RKO (cell line): Measurements from ENCODE around the gene FXN.

Experiments used
- DNase-seq: peaks from one replicate; pipeline ENCODE4 v3.0.0-alpha.2; 2016; ENCODE audit warnings: low spot score

Gene FXN

DNA sequence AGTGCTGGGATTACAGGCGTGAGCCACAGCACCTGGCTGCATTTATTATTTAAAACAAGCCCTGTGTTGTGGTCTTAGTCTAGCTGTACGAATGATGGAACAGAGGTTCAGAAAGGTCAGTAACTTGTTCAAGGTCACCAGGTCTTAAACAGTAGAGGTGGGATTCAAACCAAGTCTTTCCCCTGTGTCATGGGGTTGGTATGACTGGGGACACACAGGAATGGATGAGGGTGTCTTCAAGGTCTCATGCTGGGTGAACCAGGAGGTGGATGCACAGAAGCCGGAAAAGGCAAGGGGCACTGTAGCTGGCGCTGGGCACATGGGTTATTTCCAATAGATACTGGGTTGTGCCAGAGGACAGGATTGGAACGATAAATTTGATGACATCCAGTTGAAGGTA is 106.3 kb downstream of the FXN start:
- DNase-seq, result no peak

- DNase-seq, result peak; percentile 21
These were observed 107.7 kb downstream of the FXN start for GRCh38 chr9:69143291-69143690.

DNA sequence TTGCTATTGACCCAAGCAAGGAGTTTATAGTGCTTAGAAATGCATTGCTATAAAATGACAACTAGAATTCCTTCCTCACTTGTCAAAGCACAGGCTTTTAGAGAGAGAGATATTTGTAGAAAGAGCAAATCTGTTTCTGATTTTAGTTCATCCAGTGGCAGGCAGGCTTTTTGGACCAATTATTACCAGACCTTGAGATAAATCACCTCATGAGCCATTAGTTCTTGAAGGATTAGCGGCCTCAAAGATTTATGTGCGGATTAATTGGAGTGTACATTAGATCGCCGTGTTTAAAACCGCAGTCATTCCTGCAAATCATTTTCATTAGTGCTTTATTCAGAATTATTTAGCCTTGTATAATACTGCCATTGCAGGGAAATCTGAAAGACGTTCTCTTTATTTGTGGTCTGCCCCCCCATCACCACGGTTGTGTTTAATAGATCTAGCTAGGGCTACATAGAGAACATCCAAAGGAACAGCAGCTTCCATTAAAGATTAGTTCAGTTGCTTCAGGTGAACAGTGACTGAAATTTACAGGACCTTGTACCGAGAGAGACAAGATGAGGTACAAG is 109.7 kb downstream of the FXN start:
- no peak for DNase-seq

DNA sequence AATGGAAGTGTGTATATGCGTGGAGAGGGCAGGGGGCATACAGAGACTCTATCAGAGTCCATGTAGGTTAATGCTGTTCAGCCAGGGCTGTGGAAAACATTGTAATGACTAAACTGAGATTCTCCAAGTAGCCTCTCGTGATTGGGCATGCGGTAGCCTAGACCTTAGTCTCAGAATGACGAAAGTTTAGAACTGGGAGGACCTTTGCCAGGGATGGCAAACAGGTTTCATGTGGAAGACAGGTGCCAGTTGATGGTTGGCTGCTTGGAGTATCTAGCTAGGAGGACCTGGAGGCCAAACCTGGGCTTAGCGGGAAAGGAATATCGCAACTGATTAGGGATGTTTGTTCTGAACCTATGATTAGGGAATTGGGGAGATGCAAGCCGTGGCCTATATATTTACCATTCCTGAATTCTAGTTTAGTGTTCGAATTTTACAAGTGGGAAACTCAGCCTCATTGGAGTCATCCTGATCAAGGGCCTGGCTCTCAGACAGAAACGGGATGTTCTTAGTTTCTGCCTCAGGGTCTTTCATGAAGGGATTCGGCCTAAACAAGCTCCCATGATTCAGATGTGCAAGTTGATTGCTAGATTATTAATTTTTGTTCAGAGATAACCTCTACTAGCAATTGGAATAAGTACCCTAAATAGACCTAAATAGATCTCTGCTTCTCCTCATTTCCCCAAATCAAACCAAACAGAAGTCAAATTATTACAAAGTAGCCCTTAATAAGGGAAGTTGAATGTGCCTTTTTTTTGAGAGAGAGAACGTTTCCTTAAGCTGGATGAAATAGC is 111.7 kb downstream of the FXN start:
- DNase-seq, result no peak

DNA sequence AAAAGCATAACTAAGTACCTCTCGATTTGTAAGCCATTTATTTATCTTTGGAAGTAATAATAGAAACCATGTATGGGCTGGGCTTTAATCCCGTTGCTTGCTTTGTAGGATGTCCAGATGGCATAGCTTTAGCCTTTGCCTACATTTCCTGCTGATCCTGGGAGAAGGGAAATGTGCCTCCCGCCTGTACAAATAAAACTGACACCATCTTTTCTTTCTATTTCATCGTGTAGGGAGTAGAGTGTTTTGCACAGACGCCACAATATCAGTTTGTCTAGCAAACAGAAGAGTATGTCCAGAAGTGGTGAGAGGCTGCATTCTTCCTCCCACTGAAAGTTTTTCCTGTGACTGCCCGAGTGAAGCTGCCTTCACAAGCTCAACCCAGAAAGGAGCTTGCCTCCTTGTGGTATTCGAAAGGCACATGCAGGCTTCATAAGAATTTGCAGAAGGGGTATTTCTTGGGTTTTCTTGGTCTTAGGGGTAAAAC is 113.8 kb downstream of the FXN start:
- no peak for DNase-seq
